Dermis microvascular lymphatic vessel endothelial cell (primary cell): ENCODE measurements around the gene PLA2G4D. TPM values are rescaled to one million over a fixed set of nuclear protein-coding genes. Genes with fewer than 3 reads are reported as not detected.

ENCODE experiments used
- DNase-seq, 2 donors: peaks; one replicate each; pipeline versions ENCODE4 v3.0.0 to v3.0.0-alpha.2; 2010; ENCODE audit warnings: low read depth in 2 of 2
- total RNA-seq: library from RNA; depleted of rRNA; stranded (reverse); fragments of >200 nt; gene quantifications from 2 replicates; pipeline ENCODE4 v1.2.1, GENCODE V29; 2014

Gene PLA2G4D
- total RNA-seq, 1 donor from 2014 or later, result not detected

DNA sequence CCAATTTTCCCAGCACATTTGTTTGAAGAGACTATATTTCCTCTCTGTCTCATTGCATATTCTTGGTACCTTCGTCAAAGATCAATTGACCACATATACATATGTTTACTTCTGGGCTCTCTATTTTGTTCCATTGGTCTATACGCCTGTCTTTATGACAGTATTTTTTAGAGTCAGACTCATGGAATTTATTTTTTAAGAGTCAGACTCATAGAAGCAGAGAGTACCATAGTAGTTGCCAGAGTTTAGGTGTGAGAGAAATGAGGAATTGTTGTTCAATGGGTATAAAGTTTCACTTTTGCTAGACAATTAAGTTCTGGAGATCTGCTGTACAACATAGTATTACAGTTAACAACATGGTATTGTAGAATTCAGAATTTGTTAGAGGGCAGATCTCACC lies 35.0 kb upstream of the PLA2G4D start:
- DNase-seq, result no peak

DNA sequence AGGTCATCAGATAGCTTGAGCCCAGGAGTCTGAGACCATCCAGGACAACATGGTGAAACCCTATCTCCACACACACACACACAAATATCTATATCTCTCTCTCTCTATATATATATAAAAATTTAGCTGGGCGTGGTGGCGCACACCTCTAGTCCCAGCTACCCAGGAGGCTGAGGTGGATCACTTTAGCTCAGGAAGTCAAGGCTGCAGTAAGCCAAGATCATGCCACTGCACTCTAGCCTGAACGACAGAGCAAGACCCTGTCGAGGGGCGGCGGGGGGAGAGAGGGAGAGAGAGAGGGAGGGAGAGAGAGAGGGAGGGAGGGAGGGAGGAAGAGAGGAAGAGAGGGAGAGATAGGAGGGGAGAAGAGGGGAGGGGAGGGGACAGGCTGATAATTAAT lies 34.1 kb upstream of the PLA2G4D start:
- DNase-seq, result no peak

DNA sequence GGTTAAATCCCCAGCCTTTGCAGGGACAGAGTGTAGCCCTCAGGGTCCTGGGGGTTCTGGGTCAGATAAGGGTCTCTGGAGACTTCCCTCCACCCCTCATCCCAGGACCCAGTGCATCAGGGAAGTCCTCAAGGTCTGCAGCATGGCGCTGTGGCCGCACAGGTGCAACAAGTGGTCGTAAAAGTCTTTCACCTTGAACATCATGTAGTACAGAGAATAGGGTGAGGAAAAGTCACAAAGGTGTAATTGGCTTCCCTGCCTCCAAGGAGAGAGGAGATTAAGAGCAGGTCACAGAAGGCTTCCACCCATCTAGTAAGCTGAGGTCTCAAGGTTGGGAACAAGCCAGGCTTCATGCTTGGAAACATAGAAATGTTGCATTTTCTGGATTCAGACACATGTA lies 29.2 kb upstream of the PLA2G4D start:
- DNase-seq, result no peak

DNA sequence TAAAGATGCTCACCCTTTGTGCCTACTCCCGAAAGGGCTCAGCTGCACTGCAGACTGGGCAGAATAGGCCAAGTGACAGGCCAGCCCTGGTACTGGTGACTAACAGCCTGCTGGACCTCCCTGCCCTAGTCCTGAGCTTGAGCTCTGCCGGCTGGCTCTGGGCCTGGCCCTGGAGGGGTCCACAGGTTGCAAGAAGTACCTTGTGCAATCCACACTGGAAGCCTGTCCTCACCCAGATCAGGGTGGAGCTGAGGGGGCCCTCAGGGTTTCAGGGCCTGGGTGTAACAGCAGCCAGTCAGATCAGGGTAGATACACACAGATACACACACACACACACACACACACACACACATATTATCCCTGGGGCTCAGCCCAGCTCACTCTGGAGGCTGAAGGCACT lies 27.3 kb upstream of the PLA2G4D start:
- DNase-seq, result no peak

DNA sequence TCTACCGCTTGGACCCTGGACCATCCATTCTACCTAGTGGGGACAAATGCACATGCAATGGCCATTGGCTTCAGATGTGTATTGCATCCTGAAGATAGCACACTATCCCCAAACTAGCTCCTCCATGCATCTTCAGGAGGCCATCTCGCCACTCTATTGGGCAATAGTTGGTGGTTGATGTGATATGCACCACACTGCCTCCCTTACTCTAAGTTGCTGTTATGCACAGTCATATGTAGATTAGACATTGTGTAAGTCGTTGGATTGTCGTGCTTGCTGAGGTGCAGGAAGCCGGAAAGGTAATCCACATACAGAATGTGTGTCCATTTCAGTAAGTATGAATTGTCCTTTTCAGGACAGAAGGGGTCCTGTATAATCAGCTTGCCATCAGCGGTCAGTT lies 26.7 kb upstream of the PLA2G4D start:
- no peak for DNase-seq

DNA sequence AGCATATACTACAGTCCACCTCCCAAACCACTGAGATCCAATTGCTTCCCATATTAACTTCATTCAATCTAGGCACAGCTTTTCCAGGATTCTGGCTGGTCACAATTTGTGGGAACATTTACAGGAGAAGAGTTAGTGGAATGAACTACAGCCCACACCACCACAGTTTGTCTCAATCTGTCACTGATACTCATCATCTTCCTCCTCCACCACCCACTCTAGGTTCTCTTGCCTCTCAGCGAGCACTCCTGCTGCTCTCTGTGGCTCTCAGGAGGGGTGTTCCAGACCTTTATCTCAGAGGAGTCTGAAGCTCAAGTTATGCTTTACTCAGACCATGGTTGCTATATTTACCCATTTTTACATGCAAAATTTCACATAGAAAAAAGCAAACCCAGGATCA lies 25.9 kb upstream of the PLA2G4D start:
- DNase-seq, result no peak

DNA sequence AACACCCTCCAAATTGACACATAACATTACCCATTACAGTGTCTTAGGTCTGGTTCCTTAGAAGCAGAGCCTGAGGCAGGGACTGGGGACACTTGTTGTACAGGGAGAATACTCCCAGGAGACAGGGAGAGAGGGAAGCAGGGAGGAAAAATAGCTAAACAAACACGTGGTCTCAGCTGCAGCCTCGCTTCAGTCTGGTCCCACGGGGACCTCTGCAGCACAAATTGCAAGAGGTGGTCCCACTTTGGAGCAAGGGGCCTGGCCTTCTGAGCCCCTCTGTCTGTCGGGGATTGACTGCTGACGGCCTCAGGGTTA lies 25.0 kb upstream of the PLA2G4D start:
- no peak for DNase-seq

DNA sequence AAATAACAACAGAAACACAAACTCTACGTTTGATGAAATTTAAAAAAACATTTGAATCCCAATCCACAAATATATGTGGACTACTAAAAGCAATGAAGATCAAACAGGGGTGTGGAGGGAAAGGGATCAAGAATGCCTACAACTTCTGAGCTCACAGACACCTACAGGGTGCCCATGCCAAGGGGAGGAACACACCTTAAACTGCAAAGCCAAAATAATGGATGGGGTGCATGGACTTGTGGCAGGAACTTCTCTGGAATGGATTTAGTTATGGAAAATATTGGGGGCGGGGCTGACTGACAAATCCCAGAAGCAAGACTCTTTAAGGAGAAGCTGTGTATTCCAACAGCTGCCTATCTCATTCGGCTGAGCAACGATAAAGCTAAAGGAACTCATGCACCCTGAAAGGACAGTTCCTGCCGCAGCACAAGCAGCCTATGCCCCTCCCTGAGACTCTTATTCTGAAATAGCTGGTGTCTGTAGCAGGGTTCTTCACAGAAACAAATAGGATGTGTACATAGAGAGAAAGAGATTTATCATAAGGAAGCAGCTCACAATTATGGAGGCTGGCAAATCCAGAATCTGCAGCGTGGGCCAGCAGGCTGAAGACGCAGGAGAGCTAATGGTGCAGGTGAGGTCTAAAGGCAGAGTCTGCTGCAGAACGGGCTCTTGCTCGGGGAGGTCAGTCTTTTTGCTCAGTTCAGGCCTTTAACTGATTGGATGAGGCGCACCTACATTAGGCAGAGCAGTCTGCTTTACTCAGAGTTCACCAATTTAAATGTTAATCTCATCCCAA lies 24.5 kb upstream of the PLA2G4D start:
- no peak for DNase-seq

DNA sequence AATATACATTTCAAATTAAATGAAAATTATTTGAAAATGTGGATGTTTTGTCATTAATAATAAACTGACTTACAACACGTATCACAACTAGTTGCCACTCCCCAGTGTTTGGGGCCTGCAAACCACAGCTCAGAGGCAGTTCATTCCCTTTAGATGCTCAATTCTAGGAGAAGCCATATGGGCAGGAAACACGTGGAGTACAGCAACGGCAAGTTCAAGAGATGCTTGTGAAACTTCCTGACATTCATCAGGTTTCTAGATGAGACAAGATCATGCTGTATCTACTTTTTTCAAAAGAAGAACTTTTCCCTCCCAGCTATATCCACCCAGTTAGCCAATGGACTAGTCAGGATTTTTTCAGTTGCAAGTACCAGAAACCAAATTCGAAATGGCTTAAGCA lies 17.6 kb upstream of the PLA2G4D start:
- DNase-seq, result no peak

DNA sequence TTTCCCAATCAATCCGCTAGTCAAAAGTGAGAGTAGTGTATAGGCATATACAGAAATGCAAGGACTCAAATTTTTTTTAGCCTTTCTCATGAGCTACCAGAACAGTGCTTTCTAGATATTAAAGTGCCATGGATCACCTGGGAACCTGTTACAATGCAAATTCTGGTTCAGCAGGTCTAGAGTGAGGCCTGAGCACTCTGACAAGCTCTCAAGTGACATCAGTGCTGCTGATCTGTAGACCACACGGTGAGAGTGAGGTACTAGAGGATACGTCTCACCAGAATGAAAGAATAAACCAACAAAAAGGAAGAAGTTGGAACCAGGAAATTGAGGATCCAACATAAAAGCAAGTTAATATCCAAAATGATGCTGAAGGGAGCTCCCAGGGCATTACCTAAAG lies 16.0 kb upstream of the PLA2G4D start:
- DNase-seq, result no peak

DNA sequence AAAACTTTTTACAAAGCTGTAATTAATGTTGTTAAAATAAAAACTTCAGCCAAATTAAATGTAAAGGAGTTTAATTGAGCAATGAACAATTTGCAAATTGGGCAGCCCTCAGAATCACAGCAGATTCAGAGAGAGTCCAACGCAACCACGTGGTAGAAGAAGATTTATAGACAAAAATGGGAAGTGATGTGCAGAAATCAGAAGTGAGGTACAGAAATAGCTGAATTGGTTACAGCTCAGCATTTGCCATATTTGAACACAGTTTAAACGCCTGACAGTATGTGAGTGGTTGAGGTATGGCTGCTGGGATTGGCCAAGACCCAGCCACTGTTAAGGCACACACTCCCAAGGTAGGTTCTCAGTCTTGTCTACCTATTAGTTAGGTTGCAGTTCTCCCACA lies 14.4 kb upstream of the PLA2G4D start:
- no peak for DNase-seq

DNA sequence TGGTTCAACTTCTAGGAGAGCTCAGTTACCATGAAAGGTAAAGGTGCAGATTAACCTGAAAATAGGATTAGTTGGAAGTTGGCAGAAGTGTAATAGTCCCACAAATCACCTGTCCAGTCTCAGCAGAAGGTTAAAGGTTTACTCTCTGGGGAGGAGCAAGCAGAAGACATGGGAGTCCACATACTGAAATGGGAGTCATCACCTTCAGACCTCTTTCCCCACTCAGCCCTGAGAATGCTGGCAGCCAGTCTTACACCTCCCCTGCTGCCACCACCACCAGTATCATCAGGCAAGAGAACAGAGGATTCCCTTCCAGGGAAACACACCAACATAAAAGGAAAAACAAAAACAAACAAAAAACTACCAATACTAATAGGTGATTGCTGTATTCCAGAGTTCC lies 13.8 kb upstream of the PLA2G4D start:
- DNase-seq, result no peak

DNA sequence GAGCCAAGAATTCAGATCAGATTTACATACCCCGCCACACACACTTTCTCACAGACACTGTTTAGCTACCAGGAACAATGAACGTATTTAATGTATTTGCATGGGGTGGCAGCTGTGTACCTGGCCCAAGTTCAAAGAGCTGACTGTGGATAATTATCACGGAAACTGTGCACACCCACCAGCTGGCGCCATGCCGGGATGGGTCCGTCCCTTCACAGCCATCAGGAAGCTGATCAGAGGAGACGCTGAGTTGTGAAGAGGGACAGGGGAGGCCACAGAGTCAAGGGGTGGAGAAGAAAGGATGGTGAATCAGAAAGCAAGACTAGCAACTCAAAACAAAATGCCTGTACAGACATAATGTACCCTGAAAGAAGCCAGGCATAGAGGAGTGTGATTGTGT lies 13.1 kb upstream of the PLA2G4D start:
- peak in 1 of 2 donors; percentile 38 for DNase-seq

DNA sequence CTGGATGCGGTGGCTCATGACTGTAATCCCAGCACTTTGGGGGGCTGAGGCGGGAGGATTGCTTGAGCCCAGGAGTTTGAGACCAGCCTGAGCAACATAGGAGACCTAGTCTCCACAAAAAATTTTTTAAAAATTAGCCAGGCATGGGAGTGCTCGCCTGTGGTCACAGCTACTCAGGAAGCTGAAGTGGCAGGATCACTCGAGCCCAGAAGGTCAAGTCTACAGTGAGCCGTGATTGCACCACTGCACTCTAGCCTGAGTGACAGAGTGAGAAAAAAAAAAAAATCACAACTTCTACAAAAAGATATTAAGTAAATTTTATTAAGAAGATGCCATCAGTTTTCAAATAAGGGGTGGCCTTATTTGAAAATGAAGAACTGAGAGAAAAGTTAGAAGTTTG lies 11.9 kb upstream of the PLA2G4D start:
- DNase-seq, result no peak

DNA sequence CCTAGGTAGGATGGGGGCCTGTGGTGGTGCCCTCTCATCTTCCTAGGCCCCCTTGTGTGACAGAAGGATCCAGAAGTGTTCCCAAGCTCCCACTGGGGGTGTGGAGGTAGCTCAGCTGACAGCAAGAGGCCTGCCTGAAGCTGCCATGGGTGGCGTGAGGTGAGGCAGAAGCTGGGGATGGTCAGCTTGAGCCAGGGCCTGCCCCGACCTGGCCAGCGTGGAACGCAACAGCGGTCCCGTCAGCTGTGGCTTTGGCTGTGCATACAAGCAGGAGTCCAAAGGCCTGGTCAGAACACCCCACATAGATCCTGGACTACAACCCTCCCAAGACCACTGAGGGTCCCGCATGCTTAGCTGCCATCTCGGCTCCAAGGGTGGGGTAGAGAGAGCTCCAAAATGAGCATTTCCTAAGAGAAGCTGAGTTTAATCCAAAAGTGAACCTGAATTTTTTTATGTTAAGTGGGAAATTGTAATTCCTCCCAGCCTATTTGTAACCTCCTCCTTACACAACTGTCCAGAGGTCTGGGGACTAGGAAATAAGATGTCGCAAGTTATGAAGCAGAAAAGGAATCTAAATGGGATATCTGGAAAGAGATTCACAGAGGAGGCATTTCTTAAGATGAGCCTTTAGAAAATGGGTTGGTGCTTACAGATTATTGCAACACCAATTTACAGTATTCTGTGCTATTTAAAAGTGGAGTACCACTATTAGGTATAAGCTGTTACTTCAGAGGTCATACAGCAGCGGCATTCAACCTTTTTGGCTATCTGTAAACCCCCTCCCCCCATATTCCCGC lies 9.9 kb upstream of the PLA2G4D start:
- no peak for DNase-seq

DNA sequence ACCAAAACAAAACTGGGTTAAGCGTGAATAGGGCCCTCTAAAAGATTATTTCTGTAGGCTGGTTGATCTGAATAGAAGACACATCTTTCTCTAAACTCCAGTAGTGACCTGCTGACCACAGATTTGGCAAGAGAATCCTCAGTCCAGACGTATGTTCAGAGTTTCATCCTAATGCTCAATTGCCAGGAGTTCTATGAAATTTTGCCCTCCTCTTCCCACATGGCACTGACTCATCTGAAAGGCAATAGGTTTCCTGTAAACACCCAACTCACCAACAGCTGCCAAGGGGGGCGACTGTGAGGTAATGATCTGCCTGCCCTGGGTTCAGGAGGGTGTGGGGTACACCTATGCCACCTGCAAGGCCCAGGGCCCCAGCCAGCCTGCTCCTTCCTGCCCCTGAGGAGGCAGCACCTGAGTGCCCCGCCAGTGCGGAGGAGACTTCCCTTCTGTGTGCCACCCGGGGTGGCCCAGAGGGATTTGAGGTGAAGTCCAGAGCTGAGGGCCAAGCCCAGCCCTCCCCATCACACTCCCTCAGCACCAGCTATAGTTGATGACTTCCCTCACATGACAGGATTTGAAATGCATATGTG lies 8.4 kb upstream of the PLA2G4D start:
- DNase-seq, result peak in 1 of 2 donors; percentile 67

DNA sequence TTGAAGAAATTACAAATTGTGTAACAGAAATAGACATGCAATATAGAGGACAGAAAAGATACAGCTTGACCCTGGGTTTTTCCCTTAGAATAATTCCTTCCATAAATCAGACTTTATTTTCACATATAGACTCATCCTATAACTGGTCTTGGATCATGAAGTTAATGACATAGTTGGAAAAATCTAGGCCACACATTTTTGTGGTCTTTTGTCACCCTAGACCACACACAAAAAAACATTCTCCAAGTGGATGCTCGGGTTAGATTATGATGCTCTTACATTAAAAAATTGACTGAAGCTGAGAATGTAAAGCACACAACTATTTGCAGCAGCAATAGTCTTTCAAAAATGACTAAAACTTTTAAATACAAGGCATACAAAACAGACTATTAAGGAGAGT lies 7.5 kb upstream of the PLA2G4D start:
- no peak for DNase-seq

DNA sequence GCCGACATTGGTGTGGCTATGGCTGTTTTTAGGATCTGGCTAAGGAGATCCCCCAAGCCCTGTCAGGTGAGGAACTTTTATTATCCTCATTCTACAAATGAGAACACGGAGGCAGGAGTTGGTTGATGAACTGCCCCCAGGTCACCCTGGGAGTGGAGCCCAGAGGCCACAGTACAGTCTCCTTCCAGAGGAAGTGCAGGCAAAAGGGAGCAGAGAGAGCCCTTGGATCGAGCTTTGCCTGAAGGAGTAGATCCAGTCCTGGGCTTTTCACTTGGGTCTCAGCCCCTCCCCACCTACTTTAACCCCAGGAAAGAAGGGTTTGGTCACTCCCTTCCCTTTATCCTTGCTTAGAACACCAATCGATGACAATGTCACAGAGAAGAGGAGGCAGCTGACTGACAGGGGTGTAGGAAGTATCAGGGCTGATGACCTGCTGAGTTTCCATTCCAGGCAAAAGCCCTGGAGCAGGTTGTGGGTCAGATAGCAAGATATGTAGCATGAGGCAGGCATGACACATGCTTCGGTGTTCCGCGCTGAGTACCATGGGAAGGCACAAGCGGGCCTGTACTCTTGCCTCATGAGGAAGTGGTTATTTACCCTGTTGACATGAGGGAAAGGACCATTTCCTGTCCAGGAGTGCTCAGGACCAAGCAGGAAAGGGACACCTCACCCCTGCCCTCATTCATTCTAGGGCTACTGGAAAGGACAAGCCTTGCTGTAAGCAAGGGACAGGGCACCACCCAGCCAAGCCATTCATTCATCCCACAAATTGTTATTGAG lies 5.8 kb upstream of the PLA2G4D start:
- DNase-seq, result peak in 1 of 2 donors; percentile 64

DNA sequence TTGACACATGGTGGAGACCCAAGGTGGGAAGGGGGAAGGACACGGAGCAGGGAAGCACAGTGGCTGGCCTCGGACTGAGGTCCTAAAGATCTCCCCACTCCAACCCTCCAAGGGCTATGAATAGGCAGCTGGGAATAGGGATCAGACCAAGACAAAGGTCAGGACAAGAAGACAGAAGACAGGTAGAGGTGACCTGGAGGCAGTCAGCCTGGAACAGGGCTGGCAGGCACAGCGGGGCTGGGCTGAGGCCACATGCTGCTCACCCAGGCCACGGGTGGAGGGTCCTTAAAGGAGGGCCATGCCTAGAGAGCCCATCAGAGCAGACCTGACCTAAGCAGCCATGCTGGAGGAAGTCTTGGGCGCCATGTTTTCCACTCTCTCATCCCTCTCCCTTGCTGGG lies 2.7 kb upstream of the PLA2G4D start:
- no peak for DNase-seq

DNA sequence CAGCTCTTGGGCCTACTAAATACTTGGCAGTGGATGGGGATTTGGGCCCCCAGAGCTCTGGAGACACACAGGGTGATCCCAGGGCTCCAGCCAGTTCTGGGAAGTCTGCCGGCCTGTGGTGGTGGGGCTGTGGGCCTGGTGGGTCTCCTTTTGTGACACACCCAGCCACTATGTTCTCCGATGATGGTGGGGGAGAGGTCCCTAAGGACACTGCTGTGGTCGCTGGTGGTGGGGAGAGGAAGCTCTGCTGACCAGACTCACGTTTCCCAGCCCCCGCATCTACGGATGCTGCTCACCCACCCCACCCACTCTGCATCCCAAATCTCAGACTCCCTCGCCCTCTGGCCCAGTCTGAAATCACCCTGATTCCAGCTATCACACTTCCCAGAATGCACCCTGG lies 396 bp downstream of the PLA2G4D start:
- DNase-seq, result no peak

DNA sequence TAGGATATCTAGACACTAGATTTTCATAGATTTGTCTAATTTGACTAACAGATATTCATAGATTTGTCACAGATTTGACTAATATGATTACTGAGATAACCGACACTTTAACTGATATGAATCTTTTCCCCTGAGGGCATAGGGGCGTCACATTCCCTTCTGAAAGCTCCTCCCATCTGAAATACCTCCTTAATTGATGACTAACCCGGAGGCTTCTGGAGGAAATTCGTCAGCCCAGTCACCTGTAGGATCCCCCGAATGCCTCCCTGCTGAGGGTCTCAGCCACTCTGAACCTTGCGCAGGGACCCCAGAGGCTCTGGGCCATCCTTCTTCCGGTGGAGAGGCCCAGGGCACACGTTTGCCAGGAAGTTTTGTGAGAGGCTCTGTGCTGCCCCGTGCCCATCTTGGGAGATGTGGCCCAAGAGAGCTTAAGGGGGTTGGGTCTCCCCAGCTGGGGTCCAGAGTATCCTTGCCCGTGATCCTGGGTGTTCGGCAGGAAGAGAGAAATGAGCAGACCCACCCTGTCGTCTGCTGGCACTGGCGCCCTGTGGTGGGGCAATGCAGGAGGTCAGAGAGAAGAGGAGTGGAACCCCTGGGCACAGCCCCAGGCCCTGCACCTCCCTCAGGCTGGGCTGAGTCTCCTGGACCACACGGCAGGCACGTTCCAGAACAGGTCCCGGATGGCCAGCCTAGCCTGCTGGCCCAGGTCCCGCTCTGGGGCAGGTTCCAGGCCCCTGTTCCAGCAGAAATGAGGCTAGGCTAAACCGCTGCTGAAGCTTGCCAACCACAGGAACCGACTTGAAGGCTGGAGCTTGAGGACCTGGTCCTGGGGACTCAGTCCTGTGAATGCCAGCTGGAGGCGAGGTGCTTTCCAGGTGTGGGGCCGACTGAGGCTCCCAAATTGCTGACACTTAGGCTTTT lies 1.7 kb downstream of the PLA2G4D start:
- DNase-seq, result no peak
